Liver (tissue), 3 donors: ENCODE data around the gene TMOD2.

Experiments used
- CTCF ChIP-seq: fragments of 150-350 bp; IDR thresholded peaks from 2 replicates; pipeline ENCODE4 v1.5.1; 2017; ENCODE audit warnings: improper control_type of control experiment, low read depth, low read length; ENCODE audit not compliant: missing input control
- EGR1 ChIP-seq, 2 donors: IDR thresholded peaks; 2 replicates each; pipeline ENCODE4 v1.6.1; 2016 to 2018; ENCODE audit warnings: antibody characterized with exemption in 2 of 2, low read depth in 2 of 2
- FOXA1 ChIP-seq: IDR thresholded peaks from 2 replicates; pipeline ENCODE4 v1.6.1; 2016; ENCODE audit warnings: antibody characterized with exemption
- FOXA2 ChIP-seq: IDR thresholded peaks from 2 replicates; pipeline ENCODE4 v1.6.1; 2016; ENCODE audit warnings: antibody characterized with exemption
- GABPA ChIP-seq, 2 donors: IDR thresholded peaks in 1 of 2; conservative IDR thresholded peaks in 1 of 2; 2 replicates each; pipeline ENCODE4 v1.6.1; 2016; ENCODE audit warnings: antibody characterized with exemption in 2 of 2, mild to moderate bottlenecking in 1 of 2, moderate library complexity in 1 of 2
- MAX ChIP-seq: IDR thresholded peaks from 2 replicates; pipeline ENCODE4 v1.6.1; 2016; ENCODE audit warnings: antibody characterized with exemption
- NR2F2 ChIP-seq: IDR thresholded peaks from 2 replicates; pipeline ENCODE4 v1.6.1; 2016; ENCODE audit warnings: antibody characterized with exemption
- RAD21 ChIP-seq, 2 donors: IDR thresholded peaks; 2 replicates each; pipeline ENCODE4 v1.6.1; 2016; ENCODE audit warnings: antibody characterized with exemption in 2 of 2, mild to moderate bottlenecking in 2 of 2
- REST ChIP-seq: IDR thresholded peaks from 2 replicates; pipeline ENCODE4 v1.6.1; 2016; ENCODE audit warnings: antibody characterized with exemption, mild to moderate bottlenecking
- SP1 ChIP-seq: IDR thresholded peaks from 2 replicates; pipeline ENCODE4 v1.6.1; 2018; ENCODE audit warnings: antibody characterized with exemption, mild to moderate bottlenecking
- TAF1 ChIP-seq: conservative IDR thresholded peaks from 2 replicates; pipeline ENCODE4 v1.6.1; 2016; ENCODE audit warnings: antibody characterized with exemption, mild to moderate bottlenecking
- YY1 ChIP-seq: IDR thresholded peaks from 2 replicates; pipeline ENCODE4 v1.6.1; 2016; ENCODE audit warnings: antibody characterized with exemption, mild to moderate bottlenecking
- TF ChIP-seq, protein P1 (sequence below): IDR thresholded peaks from 2 replicates; pipeline ENCODE4 v1.6.1; 2016; ENCODE audit warnings: antibody characterized with exemption
- TF ChIP-seq, protein P2 (sequence below): IDR thresholded peaks from 2 replicates; pipeline ENCODE4 v1.6.1; 2016; ENCODE audit warnings: antibody characterized with exemption
- donor health status: healthy.
- donor health status: healthy.

GRCh38 chr15:51855612-51856011, 104.2 kb downstream of the TMOD2 start:
- TF ChIP-seq, protein P1, sequence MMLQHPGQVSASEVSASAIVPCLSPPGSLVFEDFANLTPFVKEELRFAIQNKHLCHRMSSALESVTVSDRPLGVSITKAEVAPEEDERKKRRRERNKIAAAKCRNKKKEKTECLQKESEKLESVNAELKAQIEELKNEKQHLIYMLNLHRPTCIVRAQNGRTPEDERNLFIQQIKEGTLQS: no peak
- TF ChIP-seq CTCF (no peak), GABPA (IDR thresholded peaks at IDR 0.05 in 1 of 2, conservative IDR thresholded peaks at IDR 0.05 in 1 of 2) (no peak), RAD21 (IDR thresholded peaks at IDR 0.05) (no peak), MAX (no peak), FOXA2 (no peak), YY1 (no peak), REST (no peak), EGR1 (IDR thresholded peaks at IDR 0.05; ENCODE audit: low read depth in 2 of 2) (no peak), TAF1 (no peak), FOXA1 (no peak), NR2F2 (no peak), SP1 (no peak)
- TF ChIP-seq, protein P2, sequence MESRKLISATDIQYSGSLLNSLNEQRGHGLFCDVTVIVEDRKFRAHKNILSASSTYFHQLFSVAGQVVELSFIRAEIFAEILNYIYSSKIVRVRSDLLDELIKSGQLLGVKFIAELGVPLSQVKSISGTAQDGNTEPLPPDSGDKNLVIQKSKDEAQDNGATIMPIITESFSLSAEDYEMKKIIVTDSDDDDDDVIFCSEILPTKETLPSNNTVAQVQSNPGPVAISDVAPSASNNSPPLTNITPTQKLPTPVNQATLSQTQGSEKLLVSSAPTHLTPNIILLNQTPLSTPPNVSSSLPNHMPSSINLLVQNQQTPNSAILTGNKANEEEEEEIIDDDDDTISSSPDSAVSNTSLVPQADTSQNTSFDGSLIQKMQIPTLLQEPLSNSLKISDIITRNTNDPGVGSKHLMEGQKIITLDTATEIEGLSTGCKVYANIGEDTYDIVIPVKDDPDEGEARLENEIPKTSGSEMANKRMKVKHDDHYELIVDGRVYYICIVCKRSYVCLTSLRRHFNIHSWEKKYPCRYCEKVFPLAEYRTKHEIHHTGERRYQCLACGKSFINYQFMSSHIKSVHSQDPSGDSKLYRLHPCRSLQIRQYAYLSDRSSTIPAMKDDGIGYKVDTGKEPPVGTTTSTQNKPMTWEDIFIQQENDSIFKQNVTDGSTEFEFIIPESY: no peak
